KOPT-K1 (cell line): ENCODE measurements around the gene ZSCAN5A.
"Not testable (repeated sequence)": the region's sequence is repeated elsewhere in the genome, so short reads cannot be mapped to it uniquely, and the experiment has no call there.

Experiments
- H3K27ac ChIP-seq: fragments of 200-600 bp; sonication (generic); 2 replicates; pipeline ENCODE4 v1.5.1; 2016; ENCODE audit warnings: antibody characterized with exemption, mild to moderate bottlenecking, low read depth, low read length; ENCODE audit not compliant: poor library complexity, severe bottlenecking
- H3K36me3 ChIP-seq: fragments of 200-600 bp; sonication (generic); 2 replicates; pipeline ENCODE4 v1.5.1; 2017; ENCODE audit warnings: antibody characterized with exemption, mild to moderate bottlenecking, low read length, moderate library complexity; ENCODE audit not compliant: insufficient read depth
- H3K9me3 ChIP-seq: fragments of 200-600 bp; sonication (generic); 2 replicates; pipeline ENCODE4 v1.5.1; 2017; ENCODE audit warnings: antibody characterized with exemption, low read length, mild to moderate bottlenecking; ENCODE audit not compliant: insufficient read depth, poor library complexity, severe bottlenecking

ZSCAN5A gene

DNA sequence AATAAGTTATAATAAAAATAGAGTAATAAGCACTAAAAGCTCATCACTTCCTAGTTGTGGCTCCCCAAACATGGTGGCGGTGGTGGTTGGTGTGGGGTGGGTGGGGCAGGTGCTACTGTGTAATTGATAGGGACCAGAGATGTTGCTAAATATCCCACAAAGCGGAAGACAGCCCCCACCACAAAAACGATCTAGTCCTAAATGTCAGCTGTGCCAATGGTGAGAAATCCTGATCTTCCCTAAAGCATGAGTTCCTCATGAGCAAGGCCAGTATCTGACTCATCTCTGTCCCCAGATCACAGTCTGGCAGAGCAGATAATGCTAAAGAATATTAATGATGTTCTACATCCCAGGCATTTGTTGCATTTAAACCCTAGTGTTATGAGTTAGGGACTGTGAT is 44.0 kb downstream of the ZSCAN5A start:
- H3K27ac ChIP-seq = no peak overlapping the region
- no peaks in the 10 kb centered on the region for H3K9me3 ChIP-seq
- no peaks in the 10 kb centered on the region for H3K36me3 ChIP-seq

DNA sequence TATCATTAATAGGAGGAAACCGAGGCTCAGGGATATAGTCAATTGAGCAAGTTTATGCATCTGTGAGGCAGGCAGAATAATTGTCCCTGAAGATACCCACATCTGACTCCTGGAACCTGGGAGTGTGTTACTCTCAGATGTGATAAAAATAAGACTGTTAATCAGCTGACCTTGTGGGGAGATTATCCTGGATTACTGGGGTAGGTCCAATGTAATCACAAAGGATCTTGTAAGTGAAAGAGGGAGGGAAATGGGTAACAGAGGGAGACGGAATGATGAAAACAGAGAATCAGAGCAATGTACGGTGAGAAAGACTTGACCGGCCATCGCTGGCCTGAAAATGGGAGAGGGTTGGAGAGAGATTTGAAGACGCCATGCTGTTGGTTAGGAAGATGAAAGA is 45.3 kb downstream of the ZSCAN5A start:
- Histone ChIP-seq H3K27ac (no peak overlapping the region), H3K36me3 (no peaks in the 10 kb centered on the region), H3K9me3 (no peaks in the 10 kb centered on the region)

DNA sequence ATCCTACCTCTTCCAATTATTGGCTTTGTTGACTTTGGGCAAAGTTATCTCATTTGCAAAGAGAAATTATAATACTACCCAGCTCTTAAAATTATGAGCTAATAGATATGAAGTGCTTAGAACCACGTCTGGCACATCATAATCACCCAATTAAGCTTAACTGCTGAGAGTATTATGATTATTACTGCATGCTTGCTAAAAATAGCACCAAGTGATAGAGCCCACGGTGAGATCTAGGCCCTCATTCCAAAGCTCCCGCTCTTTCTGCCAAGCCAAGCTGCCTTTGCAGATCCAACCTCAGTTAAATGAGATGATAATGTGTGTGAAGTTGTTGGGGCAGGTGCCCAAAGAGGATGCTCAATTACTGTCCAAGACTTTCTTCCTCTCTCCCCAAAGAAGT is 48.6 kb downstream of the ZSCAN5A start:
- H3K27ac ChIP-seq = no peak overlapping the region
- H3K36me3 ChIP-seq = no peaks in the 10 kb centered on the region
- no peaks in the 10 kb centered on the region for H3K9me3 ChIP-seq

GRCh38 chr19:56263319-56263718 is 51.3 kb downstream of the ZSCAN5A start:
- Histone ChIP-seq H3K27ac (no peak overlapping the region), H3K36me3 (no peaks in the 10 kb centered on the region), H3K9me3 (no peaks in the 10 kb centered on the region)

GRCh38 chr19:56261932-56262331 is 52.7 kb downstream of the ZSCAN5A start:
- H3K27ac ChIP-seq = not testable (repeated sequence)

DNA sequence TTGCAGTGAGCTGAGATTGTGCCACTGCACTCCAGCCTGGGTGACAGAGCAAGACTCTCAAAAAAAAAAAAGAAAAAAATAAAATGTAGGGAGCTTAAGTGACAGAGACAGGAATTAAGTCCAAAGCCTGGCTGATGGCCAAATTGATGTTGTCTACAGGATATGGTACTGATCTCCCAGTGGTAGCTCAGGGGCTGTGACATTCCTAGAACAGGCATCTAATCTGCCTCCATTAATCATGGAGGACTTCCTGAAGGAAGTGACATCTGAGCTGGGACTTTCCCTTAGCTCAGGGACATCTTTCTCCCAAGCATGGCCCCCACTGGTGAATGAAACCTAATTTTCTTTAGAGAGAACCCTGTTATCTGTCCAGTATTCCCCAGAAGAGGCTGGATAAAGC is 53.5 kb downstream of the ZSCAN5A start:
- no peaks in the 10 kb centered on the region for H3K9me3 ChIP-seq
- H3K27ac ChIP-seq = no peak overlapping the region
- no peaks in the 10 kb centered on the region for H3K36me3 ChIP-seq

More at GRCh38 chr19:56261932-56262331, 52.7 kb downstream of the ZSCAN5A start:
- H3K36me3 ChIP-seq, H3K9me3 ChIP-seq: not testable (repeated sequence)

DNA sequence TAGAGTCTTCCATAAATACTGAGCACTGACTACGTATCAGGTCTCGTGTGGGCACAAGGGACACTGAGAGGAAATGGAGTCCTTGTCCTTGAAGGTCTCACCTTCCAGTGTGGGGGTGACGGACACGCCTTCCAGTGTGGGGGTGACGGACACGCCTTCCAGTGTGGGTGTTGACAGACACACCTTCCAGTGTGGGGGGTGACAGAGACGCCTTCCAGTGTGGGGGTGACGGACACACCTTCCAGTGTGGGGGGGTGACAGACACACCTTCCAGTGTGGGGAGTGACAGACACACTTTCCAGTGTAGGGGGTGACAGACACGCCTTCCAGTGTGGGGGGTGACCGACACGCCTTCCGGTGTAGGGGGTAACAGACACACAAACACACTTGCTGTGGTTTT is 56.4 kb downstream of the ZSCAN5A start:
- Histone ChIP-seq H3K9me3 (no peaks in the 10 kb centered on the region), H3K27ac (no peak overlapping the region), H3K36me3 (no peaks in the 10 kb centered on the region)

DNA sequence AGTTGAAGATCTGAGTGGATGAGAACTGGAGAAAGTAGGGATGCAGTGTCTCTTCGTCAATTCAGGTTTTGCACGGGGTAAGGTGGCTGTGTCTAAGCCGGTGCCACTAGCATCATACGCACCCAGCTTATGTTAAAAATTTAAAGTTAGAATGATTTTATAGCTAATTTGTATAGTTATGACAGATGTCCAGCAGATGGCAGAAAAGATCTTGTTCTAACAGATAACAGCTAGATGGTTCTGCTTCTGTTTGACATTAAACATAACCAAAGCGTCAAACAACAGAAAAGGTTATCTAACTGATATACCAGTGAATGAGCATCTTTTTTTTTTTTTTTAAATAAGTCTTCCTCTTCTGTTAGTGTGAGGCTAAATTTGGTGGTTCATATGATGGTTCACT is 60.9 kb downstream of the ZSCAN5A start:
- Histone ChIP-seq H3K27ac (no peak overlapping the region), H3K9me3 (no peaks in the 10 kb centered on the region), H3K36me3 (no peaks in the 10 kb centered on the region)

DNA sequence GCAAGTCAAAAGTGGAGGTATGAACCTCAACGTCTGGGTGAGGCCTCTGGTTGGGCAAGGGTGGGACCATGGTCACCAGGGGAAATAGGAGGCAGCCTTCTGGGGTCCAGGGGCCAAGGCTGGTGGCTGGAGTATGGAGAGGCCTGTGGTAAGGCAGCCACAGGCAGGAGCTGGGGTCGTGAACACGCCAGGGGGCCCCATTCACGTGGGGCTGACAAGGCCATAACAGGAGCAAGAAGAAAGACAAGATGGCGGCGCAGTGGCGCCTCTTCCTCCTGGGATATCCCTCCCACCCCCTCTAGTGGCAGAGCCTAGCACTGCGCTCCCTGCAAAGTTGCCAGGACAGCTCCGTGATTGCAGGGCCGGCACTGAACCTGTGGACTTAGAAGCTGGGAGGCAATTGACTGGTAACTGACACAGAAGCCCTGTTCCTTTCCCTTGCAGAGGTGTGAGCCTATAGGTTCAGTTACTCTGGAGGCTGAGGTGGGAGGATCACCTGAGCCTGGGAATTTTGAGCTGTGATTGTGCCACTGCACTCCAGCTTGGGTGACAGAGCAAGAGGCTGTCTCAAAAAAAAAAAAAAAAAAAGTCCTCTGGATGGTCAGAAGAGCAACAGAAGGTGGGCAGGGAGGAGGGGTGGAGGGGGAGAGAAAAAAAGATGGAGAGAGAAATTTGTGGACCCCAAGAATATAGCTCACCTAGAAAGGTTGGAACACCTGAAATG is 61.8 kb downstream of the ZSCAN5A start:
- H3K36me3 ChIP-seq = no peaks in the 10 kb centered on the region
- H3K9me3 ChIP-seq = no peaks in the 10 kb centered on the region
- H3K27ac ChIP-seq = no peak overlapping the region

DNA sequence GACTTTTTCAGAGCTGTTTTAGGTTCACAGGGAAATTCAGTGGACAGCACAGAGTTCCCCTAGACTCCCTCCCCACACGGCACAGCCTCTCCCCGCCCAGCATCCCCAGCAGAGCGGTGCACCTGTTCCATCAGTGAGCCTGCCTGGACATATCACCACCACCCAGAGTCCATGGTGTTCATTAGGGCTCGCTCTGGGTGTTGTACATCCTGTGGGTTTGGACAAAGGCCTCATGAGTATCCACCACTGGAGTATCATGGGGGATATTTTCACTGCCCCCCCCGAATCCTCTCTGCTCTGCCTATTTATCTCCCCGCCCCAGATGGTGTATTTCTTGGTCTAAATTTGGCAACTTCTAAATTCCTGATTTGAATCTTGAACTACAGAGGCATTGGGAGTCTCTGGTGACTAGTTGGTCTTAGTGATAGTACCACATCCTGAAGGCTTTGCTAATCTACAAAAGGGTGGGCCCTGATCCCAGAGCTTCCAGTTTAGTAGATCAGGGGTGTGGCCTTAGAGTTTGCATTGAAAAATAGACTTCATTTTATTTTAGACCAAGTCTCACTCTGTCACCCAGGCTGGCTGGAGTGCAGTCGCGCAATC is 65.8 kb downstream of the ZSCAN5A start:
- not testable (repeated sequence) for H3K9me3 ChIP-seq, H3K27ac ChIP-seq, H3K36me3 ChIP-seq

- not testable (repeated sequence) for H3K27ac ChIP-seq, H3K36me3 ChIP-seq, H3K9me3 ChIP-seq
Observed at GRCh38 chr19:56245764-56246163, 68.9 kb downstream of the ZSCAN5A start.

DNA sequence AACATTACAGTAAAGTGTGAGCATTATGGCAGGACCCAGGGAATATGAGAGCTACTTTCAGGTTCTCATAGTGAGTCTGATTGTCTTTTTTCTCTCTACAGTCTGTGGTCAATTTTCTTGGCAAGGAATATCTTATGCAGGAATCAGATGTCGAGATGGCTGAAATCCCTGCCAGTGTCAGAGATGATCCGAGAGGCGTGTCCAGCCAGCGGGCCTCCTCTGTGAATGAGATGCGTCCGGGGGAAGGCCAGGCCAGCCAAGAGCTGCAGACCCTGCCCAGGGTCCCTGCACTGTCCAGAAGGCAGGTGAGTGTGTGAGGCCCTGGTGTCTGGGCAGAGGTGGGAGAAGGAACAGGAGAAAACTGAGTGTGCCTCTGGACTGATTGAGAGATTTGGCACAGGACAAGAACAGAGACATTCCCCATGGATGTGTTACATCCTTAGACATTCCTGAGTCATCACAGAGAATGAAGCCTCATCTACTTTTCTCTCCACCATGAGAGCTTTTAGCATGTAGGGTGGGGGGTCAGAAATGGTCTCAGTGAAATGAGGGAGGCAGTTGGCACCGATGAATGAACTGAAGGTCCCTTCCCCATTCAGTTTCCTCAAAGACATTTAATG is 69.4 kb downstream of the ZSCAN5A start:
- Histone ChIP-seq H3K9me3 (no peaks in the 10 kb centered on the region), H3K36me3 (no peaks in the 10 kb centered on the region), H3K27ac (no peak overlapping the region)

GRCh38 chr19:56223481-56223880 is 91.2 kb downstream of the ZSCAN5A start:
- no peak overlapping the region for H3K27ac ChIP-seq
- no peaks in the 10 kb centered on the region for H3K9me3 ChIP-seq
- no peaks in the 10 kb centered on the region for H3K36me3 ChIP-seq

DNA sequence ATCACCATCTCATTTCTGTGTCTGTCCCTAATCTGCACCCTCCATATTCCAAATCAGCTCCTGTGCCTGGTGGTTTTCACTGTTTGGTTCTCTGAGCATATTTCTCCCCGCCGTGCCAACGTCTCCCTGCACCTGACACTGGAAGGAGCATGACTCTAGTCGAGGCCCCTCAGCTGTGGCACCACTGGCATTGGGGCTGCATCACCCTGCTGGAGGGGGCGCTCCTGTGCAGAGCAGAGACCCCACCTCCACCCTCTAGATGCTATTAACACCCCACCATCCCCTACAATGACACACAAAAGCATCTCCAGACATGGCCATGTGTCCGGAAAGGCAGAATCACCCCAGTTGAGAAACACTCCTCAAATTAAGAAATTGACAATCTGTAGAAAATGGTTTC is 91.7 kb downstream of the ZSCAN5A start:
- no peaks in the 10 kb centered on the region for H3K36me3 ChIP-seq
- H3K27ac ChIP-seq = no peak overlapping the region
- H3K9me3 ChIP-seq = no peaks in the 10 kb centered on the region

- Histone ChIP-seq H3K9me3 (no peaks in the 10 kb centered on the region), H3K36me3 (no peaks in the 10 kb centered on the region), H3K27ac (no peak overlapping the region)
Observed at GRCh38 chr19:56221851-56222250, 92.8 kb downstream of the ZSCAN5A start.

GRCh38 chr19:56221442-56221841 is 93.2 kb downstream of the ZSCAN5A start:
- not testable (repeated sequence) for H3K36me3 ChIP-seq, H3K9me3 ChIP-seq, H3K27ac ChIP-seq
